Heart right ventricle (tissue), 16 donors: ENCODE measurements around the gene TAF10. TPM values are rescaled to one million over a fixed set of nuclear protein-coding genes. Genes with fewer than 3 reads are reported as not detected.

Experiments used
- ATAC-seq, 8 donors: fragments of 200-7000 bp; cut with Tn5 transposase; one replicate each; pipeline ENCODE4 v1.9.1; 2020; ENCODE audit warnings: mild to moderate bottlenecking in 8 of 8, moderate library complexity in 8 of 8, moderate number of reproducible peaks in 1 of 8
- DNase-seq, 2 donors: peaks; one replicate each; pipeline ENCODE4 v3.0.0-alpha.2; 2020
- H3K27ac ChIP-seq, 10 donors: fragments of 200-600 bp; sonication (generic) in 2 of 10; one replicate each; pipeline versions ENCODE4 v1.5.0 to v1.8.0; 2020 to 2022; ENCODE audit warnings: mild to moderate bottlenecking in 3 of 10
- H3K27me3 ChIP-seq, 7 donors: fragments of 200-600 bp; one replicate each; pipeline ENCODE4 v1.8.0; 2021 to 2022; ENCODE audit warnings: mild to moderate bottlenecking in 2 of 7
- H3K36me3 ChIP-seq, 9 donors: fragments of 200-600 bp; sonication (generic) in 1 of 9; one replicate each; pipeline versions ENCODE4 v1.5.0 to v1.8.0; 2020 to 2022; ENCODE audit warnings: mild to moderate bottlenecking in 2 of 9
- H3K4me1 ChIP-seq, 9 donors: fragments of 200-600 bp; sonication (generic) in 1 of 9; one replicate each; pipeline versions ENCODE4 v1.5.0 to v1.8.0; 2020 to 2022; ENCODE audit warnings: mild to moderate bottlenecking in 4 of 9
- H3K4me3 ChIP-seq, 10 donors: fragments of 200-600 bp; sonication (generic) in 2 of 10; one replicate each; pipeline versions ENCODE4 v1.5.0 to v1.8.0; 2020 to 2022; ENCODE audit warnings: mild to moderate bottlenecking in 7 of 10, moderate library complexity in 2 of 10
- H3K9me3 ChIP-seq, 11 donors: fragments of 200-600 bp in 10 of 11; sonication (generic) in 2 of 11; one replicate each; pipeline versions ENCODE4 v1.5.0 to v1.8.0; 2013 to 2022; ENCODE audit warnings: mild to moderate bottlenecking in 2 of 11, control low read depth in 1 of 11, moderate library complexity in 1 of 11
- CTCF ChIP-seq, 9 donors: fragments of 200-600 bp; sonication (generic) in 2 of 9; IDR thresholded peaks; one replicate each; pipeline versions ENCODE4 v1.5.0 to v1.8.0; 2021 to 2022; ENCODE audit warnings: antibody characterized with exemption in 9 of 9, mild to moderate bottlenecking in 5 of 9, moderate library complexity in 1 of 9
- WGBS, 2 donors: extraction: QIAGEN DNeasy Blood & Tissue Kit; methylation state at CpG; one replicate each; pipeline ENCODE4 v1.1.7; 2013; ENCODE audit warnings: inconsistent platforms in 1 of 2; 5-methylcytosine and 5-hydroxymethylcytosine counted together
- intact Hi-C, 10 donors: fragments of 100-400 bp; cut with DNase I; formaldehyde crosslinking; loops; one replicate each; pipeline versions ENCODE4 v1.11.1 to v1.14.2; 2022
- polyA plus RNA-seq, 2 donors: library from polyadenylated mRNA; stranded (reverse); fragments of 200-250 nt; gene quantifications; one replicate each; pipeline ENCODE4 v1.2.3, GENCODE V29; 2013
- total RNA-seq, 10 donors: library from RNA; stranded (reverse); fragmentation: NEBNext Ultra II Directional in 3 of 10; extraction: Animal tissue kit (Norgen Biotek cat#: 25700) in 3 of 10; gene quantifications; one replicate each; pipeline versions ENCODE4 v1.2.1 to v1.2.4, GENCODE V29; 2021 to 2023
- donor health status: Arrhythmogenic right ventricular cardiomyopathy.
- donor health status: ischemic (EF 13 %, LVEDD 7.1; RV severe dilation, severe dysfunction).
- donor health status: healthy with polysubstance abuse.
- donor health status: DM: no; HTN: yes; CAD: no.
- donor health status: DM: no; HTN: no; CAD: no.
- donor health status: ischemic (EF 25% LVEDD 6.9; RV normal size, moderate dysfunction).
- donor health status: ischemic (EF 25% LVEDD 5.7; RV mildly dilated, moderate dysfunction).
- donor health status: healthy.
- donor health status: DM: yes; HTN: yes; CAD: no.
- donor health status: Ischemic cardiomyopathy.
- donor health status: ischemic (EF 35%, LVEDD 5.7; RV mildly dilated, moderate dysfunction).
- donor health status: nonischemic (EF 11% LVEDD 7.7; RV severe dilation, severe dysfunction).
- donor health status: DM: yes; HTN: yes; CAD: no.
- donor health status: PGD.
- donor health status: ischemic (EF 29% LVEDD 5.4; RV normal size, mild dysfunction).
- donor health status: nonischemic (EF 23%, LVEDD 6.1; RV moderate dilation, normal function).

TAF10 gene
- total and polyA plus RNA-seq, 12 donors: 78.0 to 254 (median 90.5) TPM

DNA sequence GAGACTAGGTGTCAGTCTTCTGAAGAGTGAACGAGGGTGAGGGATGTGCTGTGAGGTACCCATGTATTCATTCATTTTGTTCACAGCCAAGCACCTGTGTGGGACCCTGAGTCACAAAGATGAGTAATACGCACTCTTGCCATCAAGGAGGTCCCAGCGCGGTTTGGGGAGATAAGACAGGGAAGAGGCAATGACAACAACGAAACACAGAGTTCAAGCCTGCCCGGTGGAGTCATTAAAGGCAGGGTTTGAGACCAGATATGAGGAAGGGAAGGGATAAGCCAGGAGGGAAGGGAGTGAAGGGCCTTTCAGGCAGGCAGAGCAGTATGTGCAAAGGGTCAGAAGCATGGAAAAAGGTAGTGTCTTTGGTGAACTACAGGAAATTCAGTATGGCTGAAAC is 39.0 kb upstream of the TAF10 start:
- ATAC-seq (no peak), DNase-seq (no peak)
- peak overlapping the region in 1 of 10 donors; percentile 94 for H3K27ac ChIP-seq
- H3K4me1 ChIP-seq: peaks cover 10 to 80% (median 53%) of the 10 kb centered on the region in 9 donors
- H3K4me3 ChIP-seq: no peak overlapping the region
- TF ChIP-seq CTCF (IDR thresholded peaks at IDR 0.05): no peak
- intact Hi-C loops: loop anchor here in 1 of 10 donors (5.0 kb wide), 1 partner anchor 39 kb away; the partner anchor contains the start of gene TAF10
- no peaks in the 10 kb centered on the region for H3K9me3 ChIP-seq
- WGBS, 2 donors: 48 to 54% methylated on average over 6 of the region's 6 CpGs
- H3K36me3 ChIP-seq: no peaks in the 10 kb centered on the region
- H3K27me3 ChIP-seq: peaks cover 0 to 10% (median 0%) of the 10 kb centered on the region in 7 donors

- Histone ChIP-seq H3K4me1 (peaks cover 10 to 89% (median 59%) of the 10 kb centered on the region in 9 donors), H3K27me3 (peaks cover 0 to 10% (median 0%) of the 10 kb centered on the region in 7 donors), H3K36me3 (peaks cover 0 to 4% (median 0%) of the 10 kb centered on the region in 9 donors), H3K4me3 (no peak overlapping the region), H3K27ac (peak overlapping the region in 1 of 10 donors; percentile 94), H3K9me3 (no peaks in the 10 kb centered on the region)
- intact Hi-C loops: loop anchor here in 1 of 10 donors (5.0 kb wide), 1 partner anchor 38 kb away; the partner anchor contains the start of gene TAF10
- TF ChIP-seq CTCF (IDR thresholded peaks at IDR 0.05): no peak
- no peak for DNase-seq
- ATAC-seq: no peak
These were observed 38.1 kb upstream of the TAF10 start for GRCh38 chr11:6650104-6650503.

DNA sequence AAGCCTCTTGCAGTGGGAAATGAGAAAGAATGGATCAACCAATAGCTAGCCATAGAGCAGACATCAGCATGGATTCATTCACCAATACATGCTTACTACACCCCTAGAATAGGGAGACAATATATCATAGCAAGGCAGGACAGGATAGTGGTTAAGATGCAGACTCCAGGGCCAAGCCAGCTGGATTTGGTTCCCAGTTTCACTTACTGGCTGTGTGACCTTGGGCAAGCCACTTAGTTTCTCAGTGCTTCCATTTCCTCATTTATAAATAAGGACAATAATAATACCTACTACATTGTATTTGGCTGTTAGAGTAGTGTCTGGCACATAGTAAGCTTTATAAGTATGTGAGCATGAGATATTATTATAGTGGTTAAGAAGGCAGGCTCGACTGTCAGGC is 36.5 kb upstream of the TAF10 start:
- no peak for TF ChIP-seq CTCF (IDR thresholded peaks at IDR 0.05)
- ATAC-seq: no peak
- no peaks in the 10 kb centered on the region for H3K9me3 ChIP-seq
- no peak overlapping the region for H3K4me3 ChIP-seq
- H3K4me1 ChIP-seq: peaks cover 7 to 90% (median 50%) of the 10 kb centered on the region in 9 donors
- H3K27ac ChIP-seq: peak overlapping the region in 7 of 10 donors; percentile 25 to 94 (median 84)
- DNase-seq: no peak
- peaks cover 0 to 12% (median 0%) of the 10 kb centered on the region in 9 donors for H3K36me3 ChIP-seq
- intact Hi-C loops: no loop called here
- WGBS, 2 donors: 39 to 50% methylated on average over 1 of the region's 1 CpG
- H3K27me3 ChIP-seq: peaks cover 0 to 4% (median 0%) of the 10 kb centered on the region in 7 donors

GRCh38 chr11:6647836-6648235 is 35.8 kb upstream of the TAF10 start:
- Histone ChIP-seq H3K36me3 (peaks cover 0 to 12% (median 0%) of the 10 kb centered on the region in 9 donors), H3K4me1 (peaks cover 7 to 85% (median 44%) of the 10 kb centered on the region in 9 donors), H3K9me3 (no peaks in the 10 kb centered on the region), H3K27me3 (peaks cover 0 to 4% (median 0%) of the 10 kb centered on the region in 7 donors), H3K4me3 (no peak overlapping the region), H3K27ac (peak overlapping the region in 9 of 10 donors; percentile 64 to 94 (median 88))
- ATAC-seq: no peak
- intact Hi-C loops: no loop called here
- 90 to 98% methylated on average over 2 of the region's 2 CpGs for WGBS, 2 donors
- no peak for DNase-seq
- no peak for TF ChIP-seq CTCF (IDR thresholded peaks at IDR 0.05)
